GM18867 (cell line): ENCODE data around the gene LMNB1.

Experiments
- ATAC-seq: cut with Tn5 transposase; IDR thresholded peaks from one replicate; pipeline ENCODE4 v1.9.1; 2021; ENCODE audit warnings: mild to moderate bottlenecking, moderate library complexity; ENCODE audit not compliant: unreplicated experiment

LMNB1 gene

DNA sequence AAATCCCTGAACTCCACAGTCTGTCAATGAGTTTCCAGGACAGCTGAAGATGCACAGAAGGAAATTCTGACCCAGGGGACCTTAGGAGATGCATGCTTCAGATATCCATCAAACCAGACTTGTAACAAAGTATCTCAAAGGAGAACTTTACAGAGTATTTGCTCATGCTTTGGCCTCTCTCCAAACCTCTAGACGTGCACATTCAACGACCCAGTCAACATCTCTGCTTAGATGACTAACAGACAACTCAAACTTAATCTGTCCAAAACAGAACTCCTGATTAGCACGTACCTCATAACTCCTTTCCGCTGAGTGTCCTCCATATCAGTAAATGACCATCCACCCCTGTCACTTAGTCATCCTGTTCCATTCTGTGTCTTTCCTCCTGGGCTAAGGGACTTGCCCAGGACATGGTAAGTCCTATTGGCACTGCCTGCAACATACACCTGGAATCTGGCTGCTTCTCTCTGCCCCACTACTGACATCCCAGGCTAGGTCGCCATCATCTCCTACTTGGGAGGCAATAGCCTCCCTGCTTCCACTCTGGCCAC lies 107.4 kb downstream of the LMNB1 start:
- ATAC-seq = no peak
